Activated naive CD4-positive, alpha-beta T cell (primary cell): ENCODE data around the gene SLC52A3.

Source experiments
- DNase-seq, 4 experiments: peaks; one replicate each; lab custom pipeline; 2025; lab: John Stamatoyannopoulos, UW

SLC52A3 gene

GRCh38 chr20:766906-767305 is 1.4 kb downstream of the SLC52A3 start:
- no peak for DNase-seq

DNA sequence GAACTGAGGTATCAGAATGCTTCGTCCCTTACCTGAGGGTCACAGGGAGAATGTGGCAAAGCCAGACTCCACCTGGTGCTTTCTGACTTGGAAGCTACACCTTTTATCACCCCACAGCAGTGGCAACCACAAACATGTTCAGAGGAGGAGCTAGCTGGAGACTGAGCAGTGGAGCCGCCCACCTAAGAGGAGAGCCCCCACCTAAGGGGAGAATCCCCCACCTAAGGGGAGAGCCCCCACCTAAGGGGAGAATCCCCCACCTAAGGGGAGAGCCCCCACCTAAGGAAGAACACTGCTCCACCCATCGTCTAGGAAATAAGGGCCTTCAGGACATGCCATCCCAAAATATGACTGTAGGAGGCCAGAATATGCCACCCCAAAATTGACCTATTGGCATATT is 4.0 kb downstream of the SLC52A3 start:
- no peak for DNase-seq

DNA sequence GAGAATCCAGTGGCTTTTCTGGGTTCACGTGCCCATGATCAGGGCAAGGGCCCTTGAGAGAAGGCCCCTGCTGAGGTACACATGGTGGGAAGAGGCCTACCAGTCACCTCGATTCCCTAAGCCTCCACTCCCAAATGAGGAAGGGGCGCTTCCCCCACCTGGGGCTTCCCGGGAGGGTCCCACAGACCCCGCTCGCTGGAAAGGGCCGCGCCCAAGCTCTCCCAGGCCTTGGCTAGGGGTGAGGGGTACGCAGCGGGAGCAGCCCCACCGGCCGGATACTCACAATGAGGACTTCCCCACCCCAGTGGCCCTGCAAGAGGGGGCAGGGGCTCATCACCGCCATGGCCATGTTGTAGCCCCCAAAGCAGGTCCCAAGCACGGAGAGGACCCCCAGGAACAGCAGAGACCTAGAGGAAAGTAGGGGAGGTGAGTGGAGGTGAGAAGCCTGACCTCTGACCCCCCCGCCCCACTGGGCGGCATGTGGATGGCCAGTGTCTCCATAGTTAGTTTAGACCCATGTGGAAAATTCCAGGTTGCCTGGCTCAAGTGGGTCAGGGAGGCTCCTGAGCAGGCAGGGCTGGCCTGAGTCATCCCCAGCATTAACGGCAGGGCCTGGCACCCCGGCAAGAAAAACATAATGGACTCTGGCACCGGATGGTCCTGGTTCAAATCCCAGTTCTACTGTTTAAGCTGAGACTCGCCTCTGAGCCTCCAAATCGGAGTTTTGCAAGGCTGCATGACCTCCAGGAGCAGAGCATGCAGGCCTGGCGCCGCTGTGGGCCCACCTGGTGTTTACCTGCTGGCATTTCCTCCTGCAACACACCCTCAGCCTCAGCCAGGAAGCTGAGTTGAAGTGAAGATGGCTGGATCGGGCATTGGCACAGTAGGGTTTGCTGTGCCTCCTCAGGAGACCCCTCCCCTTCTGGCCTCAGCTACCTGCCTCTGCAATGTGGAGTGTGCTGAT is 6.6 kb downstream of the SLC52A3 start:
- DNase-seq: no peak

DNA sequence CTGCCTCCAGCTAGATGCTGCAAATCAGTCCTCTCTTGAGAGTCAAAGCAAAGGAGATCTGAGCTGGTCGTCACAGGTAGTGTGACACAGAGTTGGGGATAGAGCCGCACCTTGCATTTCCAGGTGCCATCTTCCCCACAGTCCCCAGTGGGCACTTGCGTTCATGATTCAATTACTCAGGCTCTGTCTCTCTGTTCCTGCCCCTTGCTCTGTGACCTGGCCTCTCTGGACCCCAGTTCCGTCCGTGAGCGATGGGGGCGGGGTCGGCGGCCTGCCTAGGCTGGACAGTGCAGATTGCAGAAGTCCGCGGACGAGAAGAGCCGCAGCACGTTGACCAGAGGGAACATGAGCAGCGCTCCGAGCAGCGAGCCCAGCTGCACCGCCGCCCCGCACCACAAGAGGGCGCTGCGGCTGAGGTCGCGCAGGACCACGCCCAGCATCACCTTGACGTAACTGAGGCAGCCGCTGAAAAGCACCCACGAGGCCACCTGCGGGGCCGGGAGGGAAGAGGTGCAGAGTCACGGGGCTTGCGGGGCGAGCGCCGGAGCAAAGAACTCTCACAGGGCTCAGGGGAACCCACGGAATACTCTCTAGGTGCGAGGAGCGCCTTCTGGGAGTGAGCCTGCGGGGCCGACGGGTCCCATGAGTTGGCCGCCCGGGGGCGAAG is 7.4 kb downstream of the SLC52A3 start:
- peak in 1 of 4 experiments; percentile 3 for DNase-seq

DNA sequence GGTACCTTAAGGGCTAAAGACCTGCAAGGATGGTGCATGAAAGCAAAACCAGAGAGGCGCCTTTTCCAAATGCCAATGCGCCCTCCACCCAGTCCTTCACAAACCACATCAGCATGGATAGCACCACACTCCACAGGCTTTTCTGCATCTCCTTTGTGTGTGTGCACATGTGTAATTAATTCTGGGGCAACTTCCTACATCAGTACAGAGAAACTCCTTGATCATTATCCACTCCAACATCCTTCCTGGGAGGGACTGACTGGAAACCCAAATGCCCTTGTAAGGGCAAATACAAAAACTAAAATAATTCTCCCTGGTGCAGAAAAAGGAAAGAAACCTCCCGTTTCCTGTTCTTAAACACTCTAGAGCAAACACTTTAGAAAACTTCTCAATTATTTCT is 10.8 kb downstream of the SLC52A3 start:
- no peak for DNase-seq

DNA sequence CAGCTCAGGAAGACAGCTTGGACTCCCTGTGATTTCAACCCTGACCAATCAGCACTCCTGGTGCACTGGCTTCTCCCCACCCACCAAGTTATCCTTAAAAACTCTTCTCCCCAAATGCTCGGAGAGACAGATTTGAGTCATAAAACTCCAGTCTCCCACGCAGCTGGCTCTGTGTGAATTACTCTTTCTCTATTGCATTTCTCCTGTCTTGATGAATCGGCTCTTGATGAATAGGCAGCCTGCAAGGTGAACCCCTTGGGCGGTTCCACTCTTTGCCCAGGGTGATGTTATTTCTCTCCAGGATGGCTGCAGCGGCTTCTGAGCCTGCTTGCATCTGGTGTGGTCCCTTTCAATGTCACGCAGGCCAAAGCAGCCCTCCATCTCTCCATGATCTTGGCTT is 12.4 kb downstream of the SLC52A3 start:
- no peak for DNase-seq

- DNase-seq: no peak
Measured at GRCh38 chr20:754904-755303, 13.4 kb downstream of the SLC52A3 start.

DNA sequence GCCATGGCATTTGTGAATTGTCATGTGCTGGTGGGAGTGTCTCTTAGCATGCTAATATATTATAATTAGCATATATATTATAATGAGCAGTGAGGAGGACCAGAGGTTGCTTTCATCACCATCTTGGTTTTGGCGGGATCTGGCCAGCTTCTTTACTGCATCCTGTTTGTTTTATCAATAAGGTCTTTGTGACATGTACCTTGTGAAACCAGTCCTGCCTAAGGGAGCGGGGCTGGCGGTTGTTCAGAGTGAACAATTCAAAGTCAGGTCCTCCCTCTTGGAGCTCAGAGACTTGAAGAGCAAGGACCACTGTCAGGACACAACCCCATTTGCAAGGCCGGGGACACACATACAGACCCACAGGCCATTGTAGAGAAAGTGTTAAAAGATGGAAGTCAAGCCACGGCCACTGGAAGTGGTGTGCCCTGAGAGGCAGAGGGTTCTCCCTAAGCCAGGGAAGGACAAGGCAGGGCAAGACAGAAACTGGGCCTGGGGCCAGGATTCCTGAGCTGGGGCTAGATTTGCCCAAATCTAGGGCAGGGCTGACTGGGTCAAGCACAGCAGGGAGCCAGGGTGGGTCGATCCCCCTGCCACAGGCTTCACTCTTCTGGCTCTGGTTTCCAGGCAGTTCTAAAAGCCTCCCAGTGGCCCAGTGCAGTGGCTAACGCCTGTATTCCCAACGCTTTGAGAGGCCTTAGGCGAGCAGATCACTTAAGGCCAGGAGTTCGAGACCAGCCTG is 14.2 kb downstream of the SLC52A3 start:
- no peak for DNase-seq

DNA sequence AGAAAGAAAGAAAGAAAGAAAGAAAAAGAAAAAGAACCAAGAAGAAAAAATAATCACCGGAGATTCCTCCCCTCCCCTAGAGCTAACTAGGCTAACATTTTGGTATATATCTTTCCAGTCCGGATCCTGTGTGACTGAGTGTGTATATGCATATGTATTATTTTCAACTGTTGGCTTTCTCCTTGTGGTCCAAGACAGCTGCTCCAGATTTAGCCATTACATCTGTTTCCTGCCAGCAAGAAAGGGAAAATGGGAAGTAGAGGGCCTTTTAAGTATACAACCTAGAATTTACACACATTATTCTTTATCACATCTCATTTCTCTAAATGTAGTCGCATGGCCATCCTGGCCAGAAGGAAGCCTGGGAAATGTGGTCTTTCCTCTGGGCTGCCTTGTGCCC is 15.2 kb downstream of the SLC52A3 start:
- DNase-seq: no peak

DNA sequence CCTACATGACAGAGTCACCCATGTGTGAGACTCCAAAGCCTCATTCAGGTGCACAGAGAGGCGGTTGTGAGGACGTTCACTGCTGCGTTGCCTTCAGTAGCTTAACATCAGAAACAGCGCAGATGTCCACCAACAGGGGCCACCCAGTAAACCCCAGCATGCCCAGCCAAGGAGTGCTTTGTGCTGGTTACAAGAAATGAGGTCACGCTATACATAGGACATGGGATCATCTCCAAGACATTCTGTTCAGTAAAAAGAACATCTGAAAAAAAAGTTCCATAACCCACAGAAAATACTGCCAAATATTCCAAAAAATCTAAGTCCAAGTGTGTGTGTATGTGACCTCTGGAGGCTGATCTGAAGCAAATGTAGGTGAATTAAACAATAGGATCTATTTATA is 16.0 kb downstream of the SLC52A3 start:
- no peak for DNase-seq

- DNase-seq: no peak
Measured at GRCh38 chr20:751761-752160, 16.5 kb downstream of the SLC52A3 start.

- DNase-seq: no peak
Measured at GRCh38 chr20:750801-751200, 17.5 kb downstream of the SLC52A3 start.

GRCh38 chr20:745683-746301 is 22.5 kb downstream of the SLC52A3 start:
- DNase-seq: no peak

DNA sequence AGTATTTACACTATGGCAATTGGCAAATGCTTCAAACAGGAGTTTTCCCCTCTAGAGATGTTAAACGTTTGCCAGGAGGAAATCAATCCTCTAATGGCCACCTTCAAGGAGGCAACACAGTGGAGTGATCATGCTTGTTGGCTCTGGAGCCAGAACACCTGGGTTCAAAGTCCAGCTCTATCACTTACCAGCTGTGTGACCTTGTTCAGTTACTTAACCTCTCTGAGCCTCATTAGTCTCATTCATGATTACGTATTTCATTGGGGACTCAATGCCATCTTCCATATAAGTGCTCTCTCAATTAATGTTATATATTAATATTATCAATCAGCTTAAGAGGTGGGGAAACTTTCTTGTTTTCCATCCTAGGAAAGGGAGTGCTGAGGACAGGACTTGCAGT is 26.1 kb downstream of the SLC52A3 start:
- no peak for DNase-seq

- DNase-seq: no peak
Measured at GRCh38 chr20:741620-742019, 26.7 kb downstream of the SLC52A3 start.

DNA sequence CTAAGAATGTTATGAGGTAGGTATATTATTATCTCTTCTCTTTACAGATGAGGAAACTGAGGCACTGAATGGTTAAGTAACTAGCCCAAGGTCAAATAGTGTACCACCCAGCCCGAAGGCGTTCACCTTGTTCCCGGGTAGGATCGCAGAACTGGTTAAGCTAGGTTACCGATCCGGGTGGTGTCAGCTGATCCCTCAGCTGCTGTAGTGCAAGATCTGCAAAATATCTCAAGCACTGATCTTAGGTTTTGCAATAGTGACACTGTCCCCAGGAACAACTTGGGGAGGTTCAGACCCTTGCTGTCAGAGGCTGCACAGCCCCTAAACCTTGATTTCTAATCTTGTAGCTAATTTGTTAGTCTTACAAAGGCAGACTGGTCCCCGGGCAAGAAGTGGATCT is 28.1 kb downstream of the SLC52A3 start:
- DNase-seq: no peak

DNA sequence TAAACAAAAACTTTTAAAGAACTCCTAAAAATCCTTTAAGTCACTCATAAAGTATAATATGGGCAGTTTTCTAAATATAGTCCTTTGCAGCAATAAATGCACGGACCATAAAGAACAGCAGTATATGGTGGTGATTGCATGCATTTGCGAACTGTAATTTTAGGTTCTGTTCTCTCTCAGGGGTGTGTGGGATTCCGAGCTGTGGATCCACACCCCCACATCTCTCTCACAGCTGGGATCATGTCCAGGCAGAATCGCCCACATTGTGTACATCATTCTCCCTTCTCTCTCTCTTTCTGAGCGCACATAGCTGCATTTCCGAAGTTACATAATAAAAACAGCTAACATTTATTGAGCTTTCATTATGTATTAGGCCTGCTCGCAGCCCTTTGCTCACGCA is 28.6 kb downstream of the SLC52A3 start:
- DNase-seq: no peak

DNA sequence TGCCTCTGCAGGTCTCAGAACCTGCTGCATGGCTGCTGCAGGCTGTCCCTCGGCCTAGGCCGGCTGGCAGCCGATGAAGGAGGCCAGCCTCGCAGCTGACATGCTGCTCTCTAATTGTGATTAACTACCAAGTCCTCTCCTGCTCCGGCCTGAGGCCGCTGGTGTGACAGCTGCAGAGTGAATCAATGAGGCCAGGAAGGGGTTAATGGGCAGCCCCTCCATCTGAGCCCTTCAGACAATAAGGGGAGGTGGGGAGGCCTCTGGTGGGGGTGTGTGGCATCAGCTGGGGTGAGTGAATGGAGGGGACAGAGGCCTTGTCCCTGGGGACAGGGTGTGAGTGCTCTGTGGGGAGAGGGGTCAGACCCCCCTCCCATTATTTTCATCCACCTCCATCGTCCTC is 34.4 kb downstream of the SLC52A3 start:
- DNase-seq: no peak

- no peak for DNase-seq
Measured at GRCh38 chr20:732727-733126, 35.6 kb downstream of the SLC52A3 start.

GRCh38 chr20:731891-732560 is 36.3 kb downstream of the SLC52A3 start:
- DNase-seq: no peak

DNA sequence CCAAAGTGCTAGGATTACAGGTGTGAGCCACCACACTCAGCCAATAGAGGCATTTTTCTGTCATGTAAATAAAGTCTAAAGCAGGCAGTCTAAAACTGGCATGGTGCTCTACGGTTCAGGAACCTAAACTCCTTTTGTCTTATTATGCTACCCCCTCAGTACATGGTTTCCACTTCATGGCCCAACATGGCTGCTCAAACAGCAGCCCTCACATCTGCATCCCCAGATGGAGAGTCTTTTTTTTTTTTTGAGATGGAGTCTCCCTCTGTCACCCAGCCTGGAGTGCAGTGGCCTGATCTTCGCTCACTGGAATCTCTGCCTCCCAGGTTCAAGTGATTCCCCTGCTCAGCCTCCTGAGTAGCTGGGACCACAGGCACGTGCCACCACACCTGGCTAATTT is 38.3 kb downstream of the SLC52A3 start:
- DNase-seq: no peak
